ENCODE results near the gene ITGBL1.

Gene ITGBL1

GRCh38 chr13:101520672-101521071, 68.2 kb downstream of the ITGBL1 start:
- Histone ChIP-seq H3K36me3 (ENCODE audit: insufficient read depth, low read length) (no peaks in the 10 kb centered on the region), H3K27me3 (ENCODE audit: insufficient read depth, low read length) (no peaks in the 10 kb centered on the region), H3K4me3 (ENCODE audit: low read depth, low read length, poor library complexity, severe bottlenecking) (no peak overlapping the region), H3K27ac (ENCODE audit: low read depth, low read length, poor library complexity, severe bottlenecking) (no peak overlapping the region), H4K20me1 (ENCODE audit: insufficient read depth, low read length) (no peaks in the 10 kb centered on the region), H3K4me2 (ENCODE audit: low read length) (no peak overlapping the region), H3K9me3 (ENCODE audit: low read length) (no peaks in the 10 kb centered on the region), H3F3A (ENCODE audit: insufficient read depth, low read length) (no peaks in the 10 kb centered on the region), H3K79me2 (ENCODE audit: insufficient read depth, low read length) (no peaks in the 10 kb centered on the region), H3K4me1 (ENCODE audit: insufficient read depth, low read length, severe bottlenecking) (no peaks in the 10 kb centered on the region), H3K9ac (ENCODE audit: low read length) (no peak overlapping the region), H3K9me2 (ENCODE audit: low read depth, low read length) (no peaks in the 10 kb centered on the region), H2AFZ (ENCODE audit: low read length) (no peak overlapping the region)
- no peak for TF ChIP-seq CTCF (IDR thresholded peaks at IDR 0.05; ENCODE audit: low read length)

GRCh38 chr13:101521371-101521770, 68.9 kb downstream of the ITGBL1 start:
- H3K4me2 ChIP-seq (ENCODE audit: low read length), result no peak overlapping the region
- H3K9ac ChIP-seq (ENCODE audit: low read length), result no peak overlapping the region
- no peaks in the 10 kb centered on the region for H4K20me1 ChIP-seq (ENCODE audit: insufficient read depth, low read length)
- no peaks in the 10 kb centered on the region for H3K27me3 ChIP-seq (ENCODE audit: insufficient read depth, low read length)
- H2AFZ ChIP-seq (ENCODE audit: low read length), result no peak overlapping the region
- no peaks in the 10 kb centered on the region for H3K36me3 ChIP-seq (ENCODE audit: insufficient read depth, low read length)
- H3K4me1 ChIP-seq (ENCODE audit: insufficient read depth, low read length, severe bottlenecking), result no peaks in the 10 kb centered on the region
- no peaks in the 10 kb centered on the region for H3F3A ChIP-seq (ENCODE audit: insufficient read depth, low read length)
- no peaks in the 10 kb centered on the region for H3K9me2 ChIP-seq (ENCODE audit: low read depth, low read length)
- TF ChIP-seq EZH2 (IDR thresholded peaks at IDR 0.05; ENCODE audit: borderline replicate concordance, low read length) (no peak), CTCF (IDR thresholded peaks at IDR 0.05; ENCODE audit: low read length) (no peak)
- H3K27ac ChIP-seq (ENCODE audit: low read depth, low read length, poor library complexity, severe bottlenecking), result no peak overlapping the region
- no peaks in the 10 kb centered on the region for H3K9me3 ChIP-seq (ENCODE audit: low read length)
- H3K79me2 ChIP-seq (ENCODE audit: insufficient read depth, low read length), result no peaks in the 10 kb centered on the region
- no peak overlapping the region for H3K4me3 ChIP-seq (ENCODE audit: low read depth, low read length, poor library complexity, severe bottlenecking)

GRCh38 chr13:101522607-101523006, 70.1 kb downstream of the ITGBL1 start:
- Histone ChIP-seq H3K9ac (ENCODE audit: low read length) (no peak overlapping the region), H3K9me3 (ENCODE audit: low read length) (no peaks in the 10 kb centered on the region), H2AFZ (ENCODE audit: low read length) (no peak overlapping the region), H3K4me3 (ENCODE audit: low read depth, low read length, poor library complexity, severe bottlenecking) (no peak overlapping the region), H3K27me3 (ENCODE audit: insufficient read depth, low read length) (no peaks in the 10 kb centered on the region), H3K36me3 (ENCODE audit: insufficient read depth, low read length) (no peaks in the 10 kb centered on the region), H4K20me1 (ENCODE audit: insufficient read depth, low read length) (no peaks in the 10 kb centered on the region), H3K9me2 (ENCODE audit: low read depth, low read length) (0 out of 2 replicates have a peak, but pooled peaks cover under 1% of the 10 kb centered on the region), H3K4me1 (ENCODE audit: insufficient read depth, low read length, severe bottlenecking) (no peaks in the 10 kb centered on the region), H3K4me2 (ENCODE audit: low read length) (no peak overlapping the region), H3K27ac (ENCODE audit: low read depth, low read length, poor library complexity, severe bottlenecking) (no peak overlapping the region), H3F3A (ENCODE audit: insufficient read depth, low read length) (no peaks in the 10 kb centered on the region), H3K79me2 (ENCODE audit: insufficient read depth, low read length) (no peaks in the 10 kb centered on the region)
- TF ChIP-seq CTCF (IDR thresholded peaks at IDR 0.05; ENCODE audit: low read length), result no peak
- TF ChIP-seq EZH2 (IDR thresholded peaks at IDR 0.05; ENCODE audit: borderline replicate concordance, low read length), result no peak
